Measurements from ENCODE around the gene IFI44L. TPM values are rescaled to one million over a fixed set of nuclear protein-coding genes. Genes with fewer than 3 reads are reported as not detected.

IFI44L gene
- total and polyA plus RNA-seq, 2 of the 13 experiments (the other 11 are each of a cell fraction or from before 2014, with no cell fraction given): 0.04 TPM

DNA sequence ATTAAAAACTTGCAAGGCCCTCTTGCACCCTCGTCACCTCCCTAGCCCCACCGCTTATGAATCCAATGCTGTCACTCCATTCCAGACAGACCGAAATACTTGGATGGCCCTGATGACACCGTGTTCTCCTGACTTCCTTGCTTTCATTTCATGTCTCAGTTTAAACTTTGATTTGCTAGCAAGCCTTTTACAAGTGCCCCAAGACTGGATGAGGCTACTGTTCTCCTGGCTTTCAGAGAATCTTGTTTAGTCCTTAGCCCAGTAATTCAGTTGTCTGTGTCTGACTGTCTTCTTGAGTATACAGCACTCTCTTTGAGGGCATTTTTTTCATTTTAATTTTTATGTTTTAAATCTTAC is 824 bp upstream of the IFI44L start:
- BruUV-seq (replicated peaks): no TSS peak
- H4K20me1 ChIP-seq (ENCODE audit: insufficient read depth, low read length): no peaks in the 10 kb centered on the region
- no peak for FAIRE-seq
- no peak for ATAC-seq
- no peak overlapping the region for H3K4me2 ChIP-seq (ENCODE audit: low read depth, low read length)
- H3K79me2 ChIP-seq (ENCODE audit: insufficient read depth, low read length): no peaks in the 10 kb centered on the region
- H3K27me3 ChIP-seq (ENCODE audit: control insufficient read depth in 1 of 2, insufficient read depth in 2 of 2, low read length in 2 of 2): 0 out of 5 replicates have a peak, but pooled peaks cover 0 to 1% of the 10 kb centered on the region in 2 experiments
- H3K36me3 ChIP-seq (replicated peaks in 1 of 2; ENCODE audit: control insufficient read depth in 1 of 2, insufficient read depth in 2 of 2, low read length in 2 of 2): no peaks in the 10 kb centered on the region
- no peak for DNase-seq (ENCODE audit: low spot score)
- in situ Hi-C loops (cut with HindIII; ENCODE audit: extremely low pct_ligation_motif_present, low pct_unique_long_range_greater_than_20kb) (no loop called here), intact Hi-C loops (cut with micrococcal nuclease; ENCODE audit: unreplicated experiment) (no loop called here)
- H3K9ac ChIP-seq (ENCODE audit: insufficient read depth, low read depth, low read length): no peak overlapping the region
- H3K27ac ChIP-seq (ENCODE audit: extremely low read length, insufficient read depth, low read length): no peak overlapping the region
- H3K9me3 ChIP-seq (ENCODE audit: low read length): no peaks in the 10 kb centered on the region
- ChIA-PET POLR2A (no interaction called here), CTCF (ENCODE audit: low intra/inter-chr PET ratio, low total read pairs) (no interaction called here)
- no peak overlapping the region for H2AFZ ChIP-seq (ENCODE audit: low read length)
- H3K4me3 ChIP-seq (replicated peaks in 1 of 3; ENCODE audit: insufficient read depth in 1 of 3, low read depth in 2 of 3, low read length in 3 of 3): no peak overlapping the region
- H3K4me1 ChIP-seq (ENCODE audit: insufficient read depth, low read length): no peaks in the 10 kb centered on the region
- WGBS (ENCODE audit: low lambda C conversion rate): 36% methylated on average over 4 of the region's 4 CpGs
- TF ChIP-seq ZNF616 (CRISPR knock-in tag; IDR thresholded peaks at IDR 0.05; ENCODE audit: low read depth) (no peak), ZNF317 (CRISPR knock-in tag; IDR thresholded peaks at IDR 0.05) (no peak), ZFP90 (CRISPR knock-in tag; IDR thresholded peaks at IDR 0.05; ENCODE audit: borderline replicate concordance) (no peak)
- TF ChIP-seq, protein P1, sequence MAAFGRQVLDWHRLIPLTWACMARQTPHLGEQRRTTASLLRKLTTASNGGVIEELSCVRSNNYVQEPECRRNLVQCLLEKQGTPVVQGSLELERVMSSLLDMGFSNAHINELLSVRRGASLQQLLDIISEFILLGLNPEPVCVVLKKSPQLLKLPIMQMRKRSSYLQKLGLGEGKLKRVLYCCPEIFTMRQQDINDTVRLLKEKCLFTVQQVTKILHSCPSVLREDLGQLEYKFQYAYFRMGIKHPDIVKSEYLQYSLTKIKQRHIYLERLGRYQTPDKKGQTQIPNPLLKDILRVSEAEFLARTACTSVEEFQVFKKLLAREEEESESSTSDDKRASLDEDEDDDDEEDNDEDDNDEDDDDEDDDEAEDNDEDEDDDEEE (CRISPR knock-in tag; IDR thresholded peaks at IDR 0.05): no peak

DNA sequence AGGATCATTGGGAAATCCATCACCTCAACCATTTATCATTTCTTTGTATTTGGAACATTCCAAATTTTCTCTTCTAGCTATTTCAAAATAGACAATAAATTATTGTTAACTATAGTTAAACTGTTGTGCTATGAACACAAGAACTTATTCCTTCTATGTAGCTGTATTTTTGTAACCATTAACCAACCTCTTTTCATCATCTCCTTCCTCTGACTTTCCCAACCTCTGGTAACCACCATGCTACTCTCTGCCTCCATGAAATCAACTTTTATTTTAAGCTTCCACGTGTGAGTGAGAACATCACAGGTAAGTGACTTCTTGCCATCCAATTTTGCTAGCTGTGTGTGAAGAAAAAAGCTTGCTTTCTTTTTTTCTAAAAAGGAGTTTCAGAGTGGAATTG is 418 bp downstream of the IFI44L start:
- Histone ChIP-seq H2AFZ (ENCODE audit: low read length) (no peak overlapping the region), H3K9ac (ENCODE audit: insufficient read depth, low read depth, low read length) (no peak overlapping the region), H3K27ac (ENCODE audit: extremely low read length, insufficient read depth, low read length) (no peak overlapping the region), H3K36me3 (replicated peaks in 1 of 2; ENCODE audit: control insufficient read depth in 1 of 2, insufficient read depth in 2 of 2, low read length in 2 of 2) (no peaks in the 10 kb centered on the region), H3K4me3 (replicated peaks in 1 of 3; ENCODE audit: insufficient read depth in 1 of 3, low read depth in 2 of 3, low read length in 3 of 3) (no peak overlapping the region), H3K4me1 (ENCODE audit: insufficient read depth, low read length) (no peaks in the 10 kb centered on the region), H3K27me3 (ENCODE audit: control insufficient read depth in 1 of 2, insufficient read depth in 2 of 2, low read length in 2 of 2) (0 out of 5 replicates have a peak, but pooled peaks cover 0 to 1% of the 10 kb centered on the region in 2 experiments), H3K9me3 (ENCODE audit: low read length) (no peaks in the 10 kb centered on the region), H4K20me1 (ENCODE audit: insufficient read depth, low read length) (no peaks in the 10 kb centered on the region), H3K4me2 (ENCODE audit: low read depth, low read length) (no peak overlapping the region), H3K79me2 (ENCODE audit: insufficient read depth, low read length) (no peaks in the 10 kb centered on the region)
- DNase-seq (ENCODE audit: low spot score): no peak
- no peak for ATAC-seq
- intact Hi-C loops (cut with micrococcal nuclease; ENCODE audit: unreplicated experiment) (no loop called here), in situ Hi-C loops (cut with HindIII; ENCODE audit: extremely low pct_ligation_motif_present, low pct_unique_long_range_greater_than_20kb) (no loop called here)
- no peak for FAIRE-seq
- no TSS peak for BruUV-seq (replicated peaks)
- POLR2A ChIA-PET: no interaction called here
- CTCF ChIA-PET (ENCODE audit: low intra/inter-chr PET ratio, low total read pairs): no interaction called here
- no peak for TF ChIP-seq ZNF292 (CRISPR knock-in tag; IDR thresholded peaks at IDR 0.05; ENCODE audit: borderline replicate concordance, low read depth)
- TF ChIP-seq ZKSCAN8 (CRISPR knock-in tag; IDR thresholded peaks at IDR 0.05; ENCODE audit: borderline replicate concordance): no peak
- whole genome bisulfite sequencing (ENCODE audit: low lambda C conversion rate): 0% methylated on average over 1 of the region's 1 CpG
